ENCODE data around the gene NEDD8.

The NEDD8 gene

GRCh38 chr14:24271134-24271833, 39.1 kb upstream of the NEDD8 start, which contains the start of gene RABGGTA (continued):
- no peak for TF ChIP-seq ZFP3 (tag by site-specific recombination; IDR thresholded peaks at IDR 0.05; ENCODE audit: low read depth)
- TF ChIP-seq ZNF664 (tag by site-specific recombination; IDR thresholded peaks at IDR 0.05) = no peak
- 0 out of 2 replicates have a peak, but pooled peaks have one; percentile 40 for TF ChIP-seq ZNF843 (tag by site-specific recombination; IDR thresholded peaks at IDR 0.05)
- no peak for TF ChIP-seq ZNF221 (tag by site-specific recombination; IDR thresholded peaks at IDR 0.05; ENCODE audit: borderline replicate concordance)
- peak; percentile 99 for TF ChIP-seq ZNF692 (tag by site-specific recombination; IDR thresholded peaks at IDR 0.05)
- TF ChIP-seq ZFHX2 (tag by site-specific recombination; conservative IDR thresholded peaks at IDR 0.05) = peak; percentile 75
- TF ChIP-seq ZNF518A (tag by site-specific recombination; conservative IDR thresholded peaks at IDR 0.05; ENCODE audit: low read depth) = 0 out of 2 replicates have a peak, but pooled peaks have one; percentile 34
- peak; percentile 70 for TF ChIP-seq SP2 (tag by site-specific recombination; IDR thresholded peaks at IDR 0.05)
- TF ChIP-seq ZSCAN23 (tag by site-specific recombination; IDR thresholded peaks at IDR 0.05) = no peak
- TF ChIP-seq ZNF157 (tag by site-specific recombination; IDR thresholded peaks at IDR 0.05) = no peak
- no peak for TF ChIP-seq ZNF658 (tag by site-specific recombination; IDR thresholded peaks at IDR 0.05)
- TF ChIP-seq KLF1 (tag by site-specific recombination; IDR thresholded peaks at IDR 0.05) = peak; percentile 44; the same call in 1 of the 2 replicates
- no peak for TF ChIP-seq ZNF776 (tag by site-specific recombination; IDR thresholded peaks at IDR 0.05; ENCODE audit: borderline replicate concordance)
- no peak; the same call in 1 of the 2 replicates for TF ChIP-seq OSR2 (tag by site-specific recombination; IDR thresholded peaks at IDR 0.05)
- TF ChIP-seq ZNF600 (tag by site-specific recombination; IDR thresholded peaks at IDR 0.05) = peak; percentile 35; the same call in 1 of the 2 replicates
- no peak for TF ChIP-seq ZNF558 (tag by site-specific recombination; IDR thresholded peaks at IDR 0.05)
- no peak for TF ChIP-seq TCF7L2 (IDR thresholded peaks at IDR 0.05; ENCODE audit: borderline replicate concordance, low read depth, low read length)
- TF ChIP-seq PRDM10 (tag by site-specific recombination; IDR thresholded peaks at IDR 0.05) = no peak; the same call in 1 of the 2 replicates
- TF ChIP-seq ZNF19 (tag by site-specific recombination; IDR thresholded peaks at IDR 0.05; ENCODE audit: low read depth) = no peak
- no peak for TF ChIP-seq ZNF610 (tag by site-specific recombination; IDR thresholded peaks at IDR 0.05; ENCODE audit: borderline replicate concordance)
- TF ChIP-seq ZEB2 (tag by site-specific recombination; IDR thresholded peaks at IDR 0.05) = peak; percentile 93
- no peak for TF ChIP-seq ZNF23 (tag by site-specific recombination; IDR thresholded peaks at IDR 0.05; ENCODE audit: borderline replicate concordance)
- peak; percentile 70; the same call in 1 of the 2 replicates for TF ChIP-seq ZNF335 (tag by site-specific recombination; conservative IDR thresholded peaks at IDR 0.05)
- TF ChIP-seq ZBTB1 (tag by site-specific recombination; IDR thresholded peaks at IDR 0.05) = peak; percentile 29; the same call in 1 of the 2 replicates
- no peak for TF ChIP-seq ZNF138 (tag by site-specific recombination; IDR thresholded peaks at IDR 0.05; ENCODE audit: borderline replicate concordance)
- peak; percentile 75 for TF ChIP-seq ZBTB7A (tag by site-specific recombination; IDR thresholded peaks at IDR 0.05; ENCODE audit: low read depth)
- no peak for TF ChIP-seq ZNF302 (tag by site-specific recombination; IDR thresholded peaks at IDR 0.05; ENCODE audit: low read depth)
- TF ChIP-seq ZNF580 (tag by site-specific recombination; IDR thresholded peaks at IDR 0.05) = no peak
- TF ChIP-seq REPIN1 (tag by site-specific recombination; IDR thresholded peaks at IDR 0.05; ENCODE audit: low read depth) = peak; percentile 33; the same call in 1 of the 2 replicates
- no peak for TF ChIP-seq GFI1B (tag by site-specific recombination; IDR thresholded peaks at IDR 0.05)

All from HEK293 (cell line).